CD4-positive, CD25-positive, alpha-beta regulatory T cell (primary cell): ENCODE data around the gene SRGAP2C. TPM values are rescaled to one million over a fixed set of nuclear protein-coding genes. Genes with fewer than 3 reads are reported as not detected.
A peak's percentile ranks its signal among the peaks of the same experiment; 100 is the strongest.
"Not testable (repeated sequence)": the region's sequence is repeated elsewhere in the genome, so short reads cannot be mapped to it uniquely, and the experiment has no call there.

Experiments used
- ATAC-seq, 2 donors: fragments of 150-1000 bp; cut with Tn5 transposase; one replicate each; pipeline ENCODE4 v1.10.0; 2021; ENCODE audit warnings: low read depth in 2 of 2, moderate number of reproducible peaks in 2 of 2, moderate library complexity in 1 of 2
- DNase-seq, 3 donors: peaks; one replicate each; pipeline versions ENCODE4 v3.0.0 to v3.0.0-alpha.2; 2012 to 2022; ENCODE audit warnings: mixed read lengths in 1 of 3
- H3K27ac ChIP-seq: one replicate; pipeline ENCODE4 v1.7.0; 2013; ENCODE audit warnings: mild to moderate bottlenecking, low read length; ENCODE audit not compliant: insufficient read depth, poor library complexity, severe bottlenecking
- H3K27me3 ChIP-seq: one replicate; pipeline ENCODE4 v1.7.0; 2013; ENCODE audit warnings: low read length; ENCODE audit not compliant: control insufficient read depth, insufficient read depth
- H3K36me3 ChIP-seq: one replicate; pipeline ENCODE4 v1.7.0; 2013; ENCODE audit warnings: mild to moderate bottlenecking, low read length, moderate library complexity; ENCODE audit not compliant: control insufficient read depth, insufficient read depth
- H3K4me1 ChIP-seq: 2 replicates; pipeline ENCODE4 v1.7.0; 2013; ENCODE audit warnings: mild to moderate bottlenecking, low read length; ENCODE audit not compliant: insufficient read depth, control insufficient read depth, poor library complexity, severe bottlenecking
- H3K4me3 ChIP-seq: one replicate; pipeline ENCODE4 v1.7.0; 2013; ENCODE audit warnings: low read depth, mild to moderate bottlenecking, low read length, moderate library complexity
- H3K9me3 ChIP-seq, 2 experiments: 1 replicate in 1 of 2; 2 replicates in 1 of 2; pipeline ENCODE4 v1.7.0; 2013; ENCODE audit warnings: low read length in 2 of 2, mild to moderate bottlenecking in 1 of 2, moderate library complexity in 1 of 2; ENCODE audit not compliant: control insufficient read depth in 2 of 2
- H3K27ac Mint-ChIP-seq, 3 donors: one replicate each; pipeline ENCODE4 v1.8.0; 2020 to 2022; ENCODE audit warnings: mild to moderate bottlenecking in 3 of 3, mixed read lengths in 3 of 3, moderate library complexity in 2 of 3
- H3K27me3 Mint-ChIP-seq: one replicate; pipeline ENCODE4 v1.8.0; 2022; ENCODE audit warnings: mild to moderate bottlenecking, mixed read lengths
- H3K36me3 Mint-ChIP-seq: one replicate; pipeline ENCODE4 v1.8.0; 2020; ENCODE audit warnings: mixed read lengths
- H3K4me1 Mint-ChIP-seq, 4 donors: one replicate each; pipeline ENCODE4 v1.8.0; 2020 to 2022; ENCODE audit warnings: mixed read lengths in 4 of 4, mild to moderate bottlenecking in 1 of 4
- H3K4me3 Mint-ChIP-seq, 4 donors: one replicate each; pipeline ENCODE4 v1.8.0; 2020 to 2022; ENCODE audit warnings: mild to moderate bottlenecking in 4 of 4, mixed read lengths in 4 of 4, moderate library complexity in 3 of 4
- H3K9me3 Mint-ChIP-seq, 7 donors: one replicate each; pipeline ENCODE4 v1.8.0; 2020 to 2022; ENCODE audit warnings: mixed read lengths in 7 of 7, mild to moderate bottlenecking in 3 of 7, moderate library complexity in 2 of 7
- polyA plus RNA-seq, 4 donors: library from polyadenylated mRNA; unstranded; fragments of 300-500 nt; fragmentation: Illumina TruSeq; gene quantifications; one replicate each; pipeline ENCODE4 v1.2.3, GENCODE V29; 2021
- total RNA-seq: library from RNA; stranded (reverse); gene quantifications from one replicate; pipeline ENCODE4 v1.2.3, GENCODE V29; 2022

SRGAP2C gene
- total and polyA plus RNA-seq, 5 donors from 2014 or later = 2.5 to 31.7 (median 4.2) TPM

- not testable (repeated sequence) for H3K4me1 Mint-ChIP-seq, H3K4me3 Mint-ChIP-seq, H3K4me1 ChIP-seq, DNase-seq, H3K27ac Mint-ChIP-seq, H3K27ac ChIP-seq, H3K9me3 Mint-ChIP-seq, H3K27me3 ChIP-seq, H3K27me3 Mint-ChIP-seq, H3K36me3 ChIP-seq, H3K4me3 ChIP-seq, H3K9me3 ChIP-seq, H3K36me3 Mint-ChIP-seq
- ATAC-seq = peak in 1 of 2 donors; percentile 40
Measured at GRCh38 chr1:121362234-121362883, 177.6 kb downstream of the SRGAP2C start.

- not testable (repeated sequence) for H3K9me3 ChIP-seq, H3K27ac ChIP-seq, H3K27me3 Mint-ChIP-seq, H3K27me3 ChIP-seq, H3K27ac Mint-ChIP-seq, ATAC-seq, H3K36me3 ChIP-seq, DNase-seq, H3K4me1 ChIP-seq, H3K4me3 ChIP-seq, H3K4me3 Mint-ChIP-seq, H3K36me3 Mint-ChIP-seq, H3K4me1 Mint-ChIP-seq, H3K9me3 Mint-ChIP-seq
Measured at GRCh38 chr1:121365316-121365715, 180.5 kb downstream of the SRGAP2C start.

GRCh38 chr1:121365723-121366122 lies 180.9 kb downstream of the SRGAP2C start:
- ATAC-seq (peak; percentile 15 to 57), DNase-seq (peak in 1 of 3 donors; percentile 13)
- not testable (repeated sequence) for H3K4me1 Mint-ChIP-seq, H3K4me3 ChIP-seq, H3K36me3 Mint-ChIP-seq, H3K9me3 Mint-ChIP-seq, H3K27me3 Mint-ChIP-seq, H3K4me3 Mint-ChIP-seq, H3K27ac Mint-ChIP-seq, H3K27me3 ChIP-seq, H3K27ac ChIP-seq, H3K9me3 ChIP-seq, H3K4me1 ChIP-seq, H3K36me3 ChIP-seq

GRCh38 chr1:121366171-121366570 lies 181.4 kb downstream of the SRGAP2C start:
- H3K4me3 ChIP-seq, H3K27me3 ChIP-seq, H3K36me3 ChIP-seq, H3K4me1 Mint-ChIP-seq, DNase-seq, H3K27ac Mint-ChIP-seq, H3K9me3 Mint-ChIP-seq, H3K36me3 Mint-ChIP-seq, ATAC-seq, H3K27ac ChIP-seq, H3K9me3 ChIP-seq, H3K4me1 ChIP-seq, H3K27me3 Mint-ChIP-seq, H3K4me3 Mint-ChIP-seq: not testable (repeated sequence)

GRCh38 chr1:121368910-121369309 lies 184.1 kb downstream of the SRGAP2C start:
- not testable (repeated sequence) for H3K4me3 ChIP-seq, H3K27me3 ChIP-seq, H3K4me1 Mint-ChIP-seq, DNase-seq, ATAC-seq, H3K27me3 Mint-ChIP-seq, H3K4me3 Mint-ChIP-seq, H3K9me3 ChIP-seq, H3K36me3 ChIP-seq, H3K9me3 Mint-ChIP-seq, H3K27ac Mint-ChIP-seq, H3K36me3 Mint-ChIP-seq, H3K4me1 ChIP-seq, H3K27ac ChIP-seq

GRCh38 chr1:121369959-121370358 lies 185.2 kb downstream of the SRGAP2C start:
- not testable (repeated sequence) for H3K36me3 ChIP-seq, H3K4me3 ChIP-seq, H3K9me3 ChIP-seq, H3K36me3 Mint-ChIP-seq, H3K27me3 ChIP-seq, ATAC-seq, H3K9me3 Mint-ChIP-seq, H3K4me3 Mint-ChIP-seq, H3K4me1 ChIP-seq, H3K27ac ChIP-seq, H3K27me3 Mint-ChIP-seq, DNase-seq, H3K4me1 Mint-ChIP-seq, H3K27ac Mint-ChIP-seq

- DNase-seq, H3K27me3 Mint-ChIP-seq, H3K4me1 Mint-ChIP-seq, H3K27me3 ChIP-seq, ATAC-seq, H3K4me3 ChIP-seq, H3K36me3 Mint-ChIP-seq, H3K9me3 ChIP-seq, H3K9me3 Mint-ChIP-seq, H3K36me3 ChIP-seq, H3K4me1 ChIP-seq, H3K27ac ChIP-seq, H3K27ac Mint-ChIP-seq, H3K4me3 Mint-ChIP-seq: not testable (repeated sequence)
Measured at GRCh38 chr1:121374851-121375367, 190.1 kb downstream of the SRGAP2C start.

- not testable (repeated sequence) for H3K36me3 ChIP-seq, H3K9me3 Mint-ChIP-seq, H3K27me3 Mint-ChIP-seq, H3K4me1 ChIP-seq, H3K9me3 ChIP-seq, H3K27ac ChIP-seq, H3K27me3 ChIP-seq, H3K4me3 ChIP-seq, H3K4me3 Mint-ChIP-seq, H3K4me1 Mint-ChIP-seq, ATAC-seq, H3K27ac Mint-ChIP-seq, H3K36me3 Mint-ChIP-seq, DNase-seq
Measured at GRCh38 chr1:121376986-121377385, 192.2 kb downstream of the SRGAP2C start.
